ENCODE results near the gene KIRREL3.
"Not testable (repeated sequence)": the region's sequence is repeated elsewhere in the genome, so short reads cannot be mapped to it uniquely, and the experiment has no call there.

The KIRREL3 gene

GRCh38 chr11:126410649-126411048, 589.9 kb downstream of the KIRREL3 start:
- no peak for DNase-seq

GRCh38 chr11:126409620-126409985, 591.0 kb downstream of the KIRREL3 start:
- no peak for DNase-seq

DNA sequence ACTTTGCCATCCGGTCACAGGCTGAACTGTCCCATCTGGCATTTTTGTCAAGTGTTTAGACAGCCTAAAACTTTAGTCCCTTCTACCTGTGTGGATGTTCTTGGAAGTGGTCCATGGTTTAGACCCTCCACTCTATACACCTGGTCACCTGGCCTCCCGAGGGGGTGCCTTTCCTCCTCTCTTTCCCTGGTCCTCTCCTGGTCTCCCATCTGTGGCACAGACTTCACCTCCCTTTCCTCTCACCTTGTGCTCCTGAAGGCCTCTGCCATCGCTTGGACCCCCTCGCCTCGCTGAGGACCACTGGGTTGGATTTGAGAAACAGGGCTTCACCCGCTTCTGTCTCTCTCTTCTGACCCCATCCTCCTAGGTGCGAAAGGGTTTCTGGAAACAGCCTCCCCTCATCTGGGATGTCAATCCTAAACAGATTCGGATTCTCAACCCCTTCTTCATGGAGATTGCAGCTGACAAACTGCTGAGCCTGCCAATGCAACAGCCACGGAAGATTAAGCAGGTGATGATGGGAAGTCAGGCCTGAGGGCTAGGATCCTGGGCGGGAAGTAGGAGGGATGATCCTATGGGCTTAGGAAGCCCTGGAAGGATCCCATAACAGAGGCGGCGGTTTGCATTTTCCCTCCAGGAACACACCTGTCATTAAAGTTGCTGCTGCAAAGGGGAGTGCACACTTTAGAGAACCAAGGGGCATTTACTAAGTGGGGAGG, 591.5 kb downstream of the KIRREL3 start:
- DNase-seq = no peak

DNA sequence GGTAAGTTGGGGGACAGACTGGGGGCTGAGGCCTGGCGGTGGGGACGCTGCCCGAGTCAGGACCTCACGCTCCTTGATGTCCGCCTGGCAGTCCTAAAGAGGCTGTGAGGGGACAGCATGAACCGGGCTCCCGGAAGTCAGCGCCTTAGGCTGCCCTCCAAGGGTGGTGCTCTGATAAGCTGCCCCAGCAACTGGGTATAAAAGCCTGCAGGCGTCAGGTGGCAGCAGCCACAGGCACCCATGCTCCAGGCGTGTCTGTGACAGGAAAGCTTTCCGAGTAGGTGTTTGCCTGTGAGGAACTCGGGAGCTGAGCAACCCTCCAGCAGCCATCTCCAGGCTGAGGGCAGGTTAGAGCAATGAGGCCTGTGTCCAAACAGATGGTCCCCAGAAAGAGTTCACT, 592.1 kb downstream of the KIRREL3 start:
- DNase-seq = no peak

GRCh38 chr11:126407682-126408288, 592.8 kb downstream of the KIRREL3 start:
- DNase-seq = no peak

DNA sequence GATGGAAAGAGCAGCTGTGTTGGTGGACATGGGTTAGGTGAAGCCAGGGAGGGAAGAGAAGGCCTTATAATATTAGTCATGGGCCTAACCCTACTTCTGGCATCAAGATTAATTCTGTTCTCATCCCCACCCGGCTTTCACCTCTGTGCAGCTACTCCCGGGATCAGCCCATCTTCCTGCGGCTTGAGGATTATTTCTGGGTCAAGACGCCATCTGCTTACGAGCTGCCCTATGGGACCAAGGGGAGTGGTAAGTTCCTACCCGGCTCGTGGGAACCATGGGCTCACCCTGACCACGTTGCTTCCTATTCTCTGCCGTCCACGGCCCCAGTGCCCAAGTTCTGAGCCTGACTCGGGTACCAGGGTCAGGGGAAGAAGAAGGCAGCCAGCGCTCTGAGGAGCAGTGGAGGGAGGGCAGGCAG, 593.5 kb downstream of the KIRREL3 start:
- no peak for DNase-seq

DNA sequence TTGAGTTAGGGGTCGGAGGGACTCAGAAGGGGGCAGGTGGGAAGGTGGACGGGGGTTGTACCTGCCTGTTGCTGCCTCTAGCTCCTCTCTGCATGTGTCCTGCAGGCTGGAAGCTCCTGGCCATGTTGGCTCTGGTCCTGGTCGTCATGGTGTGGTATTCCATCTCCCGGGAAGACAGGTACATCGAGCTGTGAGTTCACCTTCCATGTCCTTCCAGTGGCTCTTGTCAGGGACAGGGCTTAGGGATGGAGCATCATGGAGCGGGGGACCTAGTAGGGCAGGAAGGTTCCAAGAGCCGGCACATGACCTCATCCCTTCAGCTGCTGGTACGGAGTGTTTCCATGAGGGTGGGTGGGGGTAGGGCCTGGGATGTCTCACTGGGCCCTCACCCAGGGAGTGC, 594.2 kb downstream of the KIRREL3 start:
- DNase-seq = no peak

DNA sequence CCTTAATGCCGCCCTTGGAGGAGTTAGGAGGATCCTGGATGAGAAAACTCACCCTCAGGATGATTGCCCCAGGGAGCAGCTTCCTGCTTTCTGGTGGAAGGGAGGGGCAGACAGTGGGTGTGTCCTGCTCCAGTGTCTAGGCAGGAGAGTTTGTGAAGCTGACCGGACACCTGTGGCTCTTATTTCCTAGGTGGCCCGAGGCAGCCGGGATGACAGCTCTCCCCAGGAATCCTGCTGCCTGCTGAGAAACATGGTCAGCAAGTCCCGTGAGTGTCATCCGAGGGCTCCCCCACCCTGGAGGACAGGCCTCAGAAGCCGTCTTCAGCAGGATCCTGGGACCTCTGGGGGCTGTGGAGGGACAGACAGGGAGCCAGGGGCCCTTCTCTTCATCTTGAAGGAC, 594.7 kb downstream of the KIRREL3 start:
- no peak for DNase-seq

DNA sequence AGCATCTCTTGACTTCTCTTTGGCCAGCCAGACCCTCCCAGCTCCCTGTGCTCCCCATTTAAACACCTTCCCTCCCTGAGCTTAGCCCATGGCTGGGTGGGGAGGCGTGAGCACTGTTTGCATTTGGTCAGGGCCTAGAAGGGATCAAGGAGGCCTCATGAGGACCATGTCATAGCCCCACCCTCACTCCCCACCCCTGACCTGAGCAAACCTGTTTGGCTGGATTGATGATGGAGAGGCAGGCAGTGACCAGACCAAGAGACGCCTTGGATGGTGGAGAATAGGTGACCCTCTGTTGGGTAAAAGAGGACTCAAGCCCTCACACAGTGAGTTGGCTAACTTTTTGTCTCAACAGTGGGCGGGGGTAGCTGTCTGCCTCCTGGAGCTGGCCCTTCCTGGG, 595.2 kb downstream of the KIRREL3 start:
- no peak for DNase-seq

- no peak for DNase-seq
Observed at GRCh38 chr11:126404367-126404766, 596.2 kb downstream of the KIRREL3 start.

GRCh38 chr11:126403658-126404057, 596.9 kb downstream of the KIRREL3 start:
- DNase-seq = no peak

GRCh38 chr11:126403022-126403581, 597.5 kb downstream of the KIRREL3 start:
- no peak for DNase-seq

DNA sequence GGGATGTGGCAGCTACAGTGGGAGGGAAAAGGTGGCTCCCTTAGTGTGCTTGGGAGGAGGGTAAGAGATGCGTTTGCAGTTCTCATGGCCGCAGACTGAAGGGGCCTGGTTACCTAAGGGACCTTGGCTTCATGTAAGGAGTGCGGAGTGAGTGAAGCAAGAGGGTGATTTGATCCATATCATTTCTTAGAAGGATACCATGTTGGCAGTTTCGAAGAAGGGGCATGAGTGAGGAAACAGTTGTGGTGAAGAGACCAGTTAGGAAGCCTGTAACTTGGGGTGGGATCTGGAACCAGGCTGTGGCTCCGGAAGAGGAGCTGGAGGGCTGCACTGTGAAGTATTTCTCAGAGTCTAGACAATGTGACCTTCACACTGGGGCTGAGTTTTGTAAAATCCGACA, 600.1 kb downstream of the KIRREL3 start:
- DNase-seq = no peak

DNA sequence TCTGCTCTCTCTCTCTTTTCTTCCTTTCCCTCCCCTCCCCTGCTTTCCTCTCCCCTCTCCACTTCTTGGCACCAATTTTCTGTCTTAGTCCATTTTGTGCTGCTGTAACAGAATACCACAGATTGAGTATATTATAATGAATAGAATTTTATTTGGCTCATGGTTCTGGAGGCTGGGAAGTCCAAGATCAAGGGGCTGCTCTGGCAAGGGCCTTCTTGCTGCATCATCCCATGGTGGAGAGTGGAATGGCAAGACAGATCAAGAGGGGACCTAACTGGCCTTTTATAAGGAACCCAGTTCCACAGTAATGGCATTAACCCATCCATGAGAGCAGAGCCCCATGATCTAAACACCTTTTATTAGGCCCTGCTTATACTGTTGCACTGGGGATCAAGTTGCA, 600.6 kb downstream of the KIRREL3 start:
- no peak for DNase-seq

DNA sequence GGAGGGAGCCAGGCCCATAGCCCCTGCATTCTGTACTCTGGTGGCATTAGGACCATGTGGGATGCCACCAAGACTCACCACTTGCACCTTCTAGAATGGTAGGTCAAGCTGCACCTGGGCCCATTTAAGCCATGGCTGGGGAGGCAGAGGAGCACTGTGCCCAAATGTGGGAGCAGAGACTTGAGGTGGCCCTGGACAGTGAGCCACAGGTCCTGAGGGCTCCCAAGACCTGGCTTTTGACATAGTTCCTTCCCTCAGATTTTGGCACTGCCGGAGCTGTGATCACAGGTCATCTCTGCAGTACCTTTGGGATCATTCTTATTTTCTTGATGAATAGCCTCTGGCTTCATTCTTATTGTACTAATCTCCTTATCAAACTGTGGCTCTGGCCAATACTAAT, 601.8 kb downstream of the KIRREL3 start:
- DNase-seq = no peak

DNA sequence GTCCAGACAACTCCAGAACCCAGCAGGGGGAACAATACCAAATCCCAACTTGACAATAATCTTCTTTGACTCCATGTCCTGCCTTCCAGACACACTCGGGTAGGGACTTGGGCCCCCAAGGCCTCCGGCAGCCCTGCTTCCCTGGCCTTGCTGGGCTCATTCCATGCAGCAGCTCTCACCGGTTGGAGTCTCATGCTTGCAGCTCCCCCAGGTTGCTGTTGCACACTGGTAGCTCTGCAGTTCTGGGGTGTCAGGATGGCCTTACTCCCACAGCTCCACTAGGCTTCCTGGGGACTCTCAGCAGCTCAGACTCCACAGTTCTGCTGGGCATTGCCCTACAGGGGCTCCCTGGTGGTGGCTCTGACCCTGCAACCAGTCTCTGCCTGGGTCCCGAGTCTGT, 602.3 kb downstream of the KIRREL3 start:
- DNase-seq = no peak

GRCh38 chr11:126396965-126397364, 603.6 kb downstream of the KIRREL3 start:
- no peak for DNase-seq

- not testable (repeated sequence) for DNase-seq
Observed at GRCh38 chr11:126396266-126396665, 604.3 kb downstream of the KIRREL3 start.

- DNase-seq = not testable (repeated sequence)
Observed at GRCh38 chr11:126395784-126396183, 604.8 kb downstream of the KIRREL3 start.

GRCh38 chr11:126394634-126395072, 605.9 kb downstream of the KIRREL3 start:
- not testable (repeated sequence) for DNase-seq

- no peak for DNase-seq
Observed at GRCh38 chr11:126394036-126394435, 606.5 kb downstream of the KIRREL3 start.

DNA sequence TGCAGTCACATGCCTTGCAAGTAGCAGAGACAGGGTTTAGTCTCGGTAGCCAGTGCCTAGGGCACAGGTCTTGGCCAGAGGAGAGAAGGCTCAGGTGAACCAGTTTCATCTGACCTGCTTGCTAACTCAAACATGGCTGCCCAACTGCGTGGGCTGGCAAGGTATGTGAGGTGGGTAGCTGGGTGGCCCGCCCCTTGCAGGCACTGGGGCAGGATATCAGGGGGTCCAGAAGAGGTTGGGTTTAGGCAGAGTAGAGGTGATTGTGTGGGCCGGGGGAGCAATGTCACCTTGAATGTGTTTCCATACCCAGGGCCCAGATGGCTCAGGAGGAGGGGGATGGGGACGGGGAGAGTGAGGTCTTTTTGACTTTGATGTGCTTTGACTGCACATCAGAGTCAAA, 607.4 kb downstream of the KIRREL3 start:
- no peak for DNase-seq

DNA sequence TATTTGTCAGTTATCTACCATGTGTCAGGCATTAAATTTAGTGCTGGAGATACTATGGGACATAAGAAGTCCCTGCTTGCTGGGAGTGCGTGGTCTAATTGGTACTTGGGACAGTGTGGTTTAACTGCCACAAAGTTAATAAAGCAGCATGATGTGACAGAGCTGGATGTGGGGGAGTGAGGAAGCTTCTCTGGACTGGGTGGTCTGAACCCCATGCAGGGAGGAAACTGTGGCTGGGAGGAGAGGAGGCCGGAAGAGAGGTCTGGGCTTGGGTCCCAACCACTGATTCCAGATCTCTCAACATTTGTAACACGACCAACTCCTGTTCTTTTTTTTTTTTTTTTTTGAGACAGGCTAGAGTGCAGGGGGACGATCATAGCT, 607.9 kb downstream of the KIRREL3 start:
- DNase-seq = no peak

DNA sequence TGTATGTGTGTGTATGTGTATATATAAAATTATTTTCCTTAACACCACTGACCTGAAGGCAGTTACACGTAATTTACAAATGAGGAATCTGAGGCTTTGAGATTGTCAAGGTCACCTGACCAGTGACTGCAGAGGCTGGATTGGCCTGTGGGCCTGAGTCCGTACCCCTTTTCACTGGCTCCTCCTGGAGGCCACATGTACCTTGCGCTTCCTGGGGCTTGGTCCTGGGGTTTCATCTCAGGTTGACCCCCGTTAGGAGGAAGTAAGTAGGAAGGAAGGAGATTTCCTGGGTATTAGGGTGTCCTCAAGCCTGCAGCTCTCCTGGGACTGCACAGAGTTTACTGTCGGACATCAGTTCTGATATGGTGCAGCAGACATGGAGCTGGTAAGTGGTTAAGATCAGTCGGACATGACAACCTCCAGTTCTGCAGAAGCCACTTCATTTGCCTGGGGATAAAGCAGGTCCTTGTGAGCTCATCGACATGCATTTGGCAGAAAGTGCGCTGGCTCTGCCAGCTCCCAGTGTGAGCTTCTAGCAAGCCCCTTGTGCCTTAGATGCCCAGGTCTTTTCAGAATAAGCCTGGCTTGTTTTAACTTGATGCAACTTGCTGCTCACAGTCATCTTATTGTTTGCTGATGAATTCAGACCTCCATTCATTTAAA, 608.5 kb downstream of the KIRREL3 start:
- DNase-seq = no peak
